Breast epithelium (tissue), 3 donors: Measurements from ENCODE around the gene ATG10.

Experiments used
- CTCF ChIP-seq, 3 donors: fragments of 450-650 bp; IDR thresholded peaks; one replicate each; pipeline ENCODE4 v1.5.1; 2016 to 2017; ENCODE audit warnings: antibody characterized with exemption in 3 of 3, mild to moderate bottlenecking in 3 of 3, moderate library complexity in 3 of 3
- POLR2A ChIP-seq: fragments of 450-650 bp; IDR thresholded peaks from one replicate; pipeline ENCODE4 v1.6.1; 2016; ENCODE audit warnings: antibody characterized with exemption, mild to moderate bottlenecking, moderate library complexity
- POLR2AphosphoS5 ChIP-seq, 3 donors: sonication (generic); formaldehyde crosslinking; IDR thresholded peaks; one replicate each; pipeline ENCODE4 v1.6.1; 2017; ENCODE audit warnings: antibody characterized with exemption in 3 of 3

- TF ChIP-seq CTCF (IDR thresholded peaks at IDR 0.05) (no peak), POLR2A (no peak), POLR2AphosphoS5 (IDR thresholded peaks at IDR 0.05) (no peak)
Measured at GRCh38 chr5:82074950-82075349, 103.1 kb downstream of the ATG10 start.
